OCI-LY1 (cell line): ENCODE measurements around the gene FGGY.

ENCODE experiments used
- CTCF ChIP-seq: fragments of 200-600 bp; sonication (generic), shearing (Covaris generic); IDR thresholded peaks from 2 replicates; pipeline ENCODE4 v1.5.1; 2017; ENCODE audit warnings: mild to moderate bottlenecking, antibody characterized with exemption, low read length, moderate library complexity, mixed read lengths
- EZH2 ChIP-seq: fragments of 200-600 bp; sonication (generic), shearing (Covaris generic); IDR thresholded peaks from 2 replicates; pipeline ENCODE4 v1.8.0; 2017; ENCODE audit warnings: borderline replicate concordance, mixed run types, mild to moderate bottlenecking, antibody characterized with exemption, low read length, moderate library complexity, mixed read lengths

- no peak for TF ChIP-seq CTCF
- no peak for TF ChIP-seq EZH2
These were observed 55.2 kb downstream of the FGGY start for GRCh38 chr1:59352065-59352464.
